HEK293T (cell line): ENCODE data around the gene PLCG1.

ENCODE experiments used
- CTCF ChIA-PET: fragments of 350-600 bp; formaldehyde crosslinking; extraction: SDS; loops from one replicate; lab custom pipeline; 2021; ENCODE audit warnings: antibody characterized with exemption, inconsistent platforms; lab: Yijun Ruan, JAX
- POLR2A ChIA-PET: fragments of 350-600 bp; formaldehyde crosslinking; extraction: SDS; loops from one replicate; lab custom pipeline; 2020; ENCODE audit warnings: antibody characterized with exemption, inconsistent platforms; lab: Yijun Ruan, JAX
- DNase-seq: peaks from one replicate; pipeline ENCODE4 v3.0.0; 2012; ENCODE audit warnings: mixed read lengths; ENCODE audit errors: extremely low spot score
- ARNT ChIP-seq: fragments of 450-650 bp; IDR thresholded peaks from 2 replicates; pipeline ENCODE4 v1.6.1; 2017; ENCODE audit warnings: mild to moderate bottlenecking
- BHLHE40 ChIP-seq: fragments of 450-650 bp; IDR thresholded peaks from 2 replicates; pipeline ENCODE4 v1.6.1; 2016; ENCODE audit warnings: mild to moderate bottlenecking, moderate library complexity, borderline replicate concordance
- CTBP1 ChIP-seq: fragments of 450-650 bp; IDR thresholded peaks from 2 replicates; pipeline ENCODE4 v1.6.1; 2016; ENCODE audit warnings: borderline replicate concordance
- ELF4 ChIP-seq: fragments of 450-650 bp; IDR thresholded peaks from 2 replicates; pipeline ENCODE4 v1.6.1; 2017; ENCODE audit warnings: antibody characterized with exemption
- FOXA1 ChIP-seq: fragments of 450-650 bp; IDR thresholded peaks from 2 replicates; pipeline ENCODE4 v1.6.1; 2016; ENCODE audit warnings: mild to moderate bottlenecking
- FOXK2 ChIP-seq: fragments of 450-650 bp; IDR thresholded peaks from 2 replicates; pipeline ENCODE4 v1.6.1; 2016; ENCODE audit warnings: mild to moderate bottlenecking
- FOXM1 ChIP-seq: fragments of 450-650 bp; IDR thresholded peaks from 2 replicates; pipeline ENCODE4 v1.6.1; 2017; ENCODE audit warnings: mild to moderate bottlenecking, borderline replicate concordance
- HDGF ChIP-seq: fragments of 450-650 bp; IDR thresholded peaks from 2 replicates; pipeline ENCODE4 v1.6.1; 2017; ENCODE audit warnings: antibody characterized with exemption, borderline replicate concordance
- L3MBTL2 ChIP-seq: fragments of 450-650 bp; conservative IDR thresholded peaks from 2 replicates; pipeline ENCODE4 v1.6.1; 2016; ENCODE audit warnings: mild to moderate bottlenecking
- LEF1 ChIP-seq: fragments of 450-650 bp; IDR thresholded peaks from 2 replicates; pipeline ENCODE4 v1.6.1; 2017; ENCODE audit warnings: mild to moderate bottlenecking, borderline replicate concordance
- NFRKB ChIP-seq: fragments of 450-650 bp; IDR thresholded peaks from 2 replicates; pipeline ENCODE4 v1.6.1; 2016; ENCODE audit warnings: mild to moderate bottlenecking, moderate library complexity
- SP1 ChIP-seq: fragments of 450-650 bp; IDR thresholded peaks from 2 replicates; pipeline ENCODE4 v1.6.1; 2017
- SUZ12 ChIP-seq: fragments of 450-650 bp; IDR thresholded peaks from 2 replicates; pipeline ENCODE4 v1.6.1; 2016; ENCODE audit warnings: mild to moderate bottlenecking
- TARDBP ChIP-seq: fragments of 450-650 bp; IDR thresholded peaks from 2 replicates; pipeline ENCODE4 v1.6.1; 2016
- ZNF384 ChIP-seq: fragments of 450-650 bp; IDR thresholded peaks from 2 replicates; pipeline ENCODE4 v1.6.1; 2016
- TF ChIP-seq, protein P1 (sequence below): fragments of 450-650 bp; IDR thresholded peaks from 2 replicates; pipeline ENCODE4 v1.6.1; 2016

The PLCG1 gene

DNA sequence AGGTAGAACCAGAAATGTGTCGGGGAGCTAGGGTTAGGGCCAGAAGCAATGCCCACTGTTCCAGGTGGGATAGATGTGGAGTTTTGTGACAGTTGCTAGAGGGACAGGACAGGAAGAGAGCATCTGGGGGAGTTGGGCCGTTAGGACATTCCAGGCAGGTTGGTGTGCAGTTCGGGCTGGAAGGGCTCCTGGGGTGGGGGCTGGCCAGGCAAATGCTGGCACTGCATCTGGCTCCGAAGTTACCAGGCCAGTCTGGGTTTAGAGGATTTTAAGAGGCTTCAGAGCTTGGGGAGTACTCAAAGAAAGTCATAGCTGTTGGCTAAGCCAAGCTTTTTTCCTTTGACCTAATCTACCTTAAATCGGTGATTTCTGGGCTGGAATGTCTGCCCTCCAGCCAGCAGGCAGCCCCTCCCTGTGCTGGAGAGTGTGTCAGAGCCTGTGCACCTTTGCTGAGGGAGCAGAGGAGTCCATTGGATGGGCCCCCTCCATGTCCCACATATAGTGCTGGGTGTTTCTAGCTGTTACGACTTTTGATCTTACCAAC is 20.8 kb downstream of the PLCG1 start:
- no peak for DNase-seq
- TF ChIP-seq FOXK2: no peak
- TF ChIP-seq SP1: no peak
- TF ChIP-seq FOXA1: no peak
- no peak for TF ChIP-seq L3MBTL2
- no peak for TF ChIP-seq TARDBP
- TF ChIP-seq SUZ12: no peak
- no peak for TF ChIP-seq ELF4
- no peak for TF ChIP-seq LEF1
- TF ChIP-seq, protein P1, sequence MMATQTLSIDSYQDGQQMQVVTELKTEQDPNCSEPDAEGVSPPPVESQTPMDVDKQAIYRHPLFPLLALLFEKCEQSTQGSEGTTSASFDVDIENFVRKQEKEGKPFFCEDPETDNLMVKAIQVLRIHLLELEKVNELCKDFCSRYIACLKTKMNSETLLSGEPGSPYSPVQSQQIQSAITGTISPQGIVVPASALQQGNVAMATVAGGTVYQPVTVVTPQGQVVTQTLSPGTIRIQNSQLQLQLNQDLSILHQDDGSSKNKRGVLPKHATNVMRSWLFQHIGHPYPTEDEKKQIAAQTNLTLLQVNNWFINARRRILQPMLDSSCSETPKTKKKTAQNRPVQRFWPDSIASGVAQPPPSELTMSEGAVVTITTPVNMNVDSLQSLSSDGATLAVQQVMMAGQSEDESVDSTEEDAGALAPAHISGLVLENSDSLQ: no peak
- TF ChIP-seq HDGF: no peak
- no peak for TF ChIP-seq ZNF384
- TF ChIP-seq FOXM1: no peak
- TF ChIP-seq CTBP1: no peak
- no peak for TF ChIP-seq NFRKB
- no peak for TF ChIP-seq BHLHE40
- no peak for TF ChIP-seq ARNT
- ChIA-PET POLR2A (interaction anchor here (1.3 kb wide), 1 partner anchor 21 kb away, joined by 3 read pairs; the partner anchor contains the start of gene PLCG1), CTCF (interaction anchor here (0.6 to 0.8 kb wide), 2 partner anchors 15 to 22 kb away, joined by 3 read pairs; no protein-coding TSS in a partner anchor)

DNA sequence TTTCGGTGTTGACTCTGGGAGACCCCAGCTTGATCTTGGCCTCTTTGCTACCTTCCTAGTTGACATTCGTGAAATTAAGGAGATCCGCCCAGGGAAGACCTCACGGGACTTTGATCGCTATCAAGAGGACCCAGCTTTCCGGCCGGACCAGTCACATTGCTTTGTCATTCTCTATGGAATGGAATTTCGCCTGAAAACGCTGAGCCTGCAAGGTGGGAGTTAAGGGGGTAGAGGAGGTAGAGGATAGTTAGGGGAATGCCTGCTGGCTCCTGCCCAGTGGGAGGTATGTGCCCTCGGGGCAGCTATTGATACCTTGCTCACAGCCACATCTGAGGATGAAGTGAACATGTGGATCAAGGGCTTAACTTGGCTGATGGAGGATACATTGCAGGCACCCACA is 22.2 kb downstream of the PLCG1 start:
- TF ChIP-seq SUZ12 (no peak), CTBP1 (no peak), ARNT (no peak), LEF1 (no peak), NFRKB (no peak), ZNF384 (no peak), FOXA1 (no peak), ELF4 (no peak), TARDBP (no peak), L3MBTL2 (no peak), BHLHE40 (no peak), SP1 (no peak), FOXK2 (no peak), HDGF (no peak), FOXM1 (no peak)
- TF ChIP-seq, protein P1: no peak
- DNase-seq: no peak
- ChIA-PET CTCF (no interaction called here), POLR2A (interaction anchor here (1.2 kb wide), 1 partner anchor 22 kb away, joined by 3 read pairs; the partner anchor contains the start of gene PLCG1)

DNA sequence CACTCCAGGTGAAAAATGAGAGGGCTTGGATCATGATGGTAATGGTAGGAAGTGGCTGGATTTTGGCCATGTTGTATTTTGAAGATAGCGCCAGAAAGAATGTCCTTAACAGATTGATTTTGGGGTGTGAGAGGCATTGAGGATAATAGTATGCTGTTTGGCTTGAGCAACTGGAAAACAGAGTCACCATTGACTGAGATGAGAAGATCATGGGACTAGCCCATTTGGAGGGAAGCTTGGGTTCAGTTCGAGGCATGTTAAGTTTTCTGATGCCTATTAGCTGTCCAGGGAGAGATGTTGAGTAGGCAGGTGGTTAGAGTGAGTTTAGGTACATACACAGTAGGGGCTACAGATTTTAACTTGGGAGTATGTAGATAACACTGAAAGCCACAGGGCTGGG is 23.3 kb downstream of the PLCG1 start:
- ChIA-PET CTCF (no interaction called here), POLR2A (interaction anchor here (1.2 kb wide), 1 partner anchor 23 kb away, joined by 3 read pairs; the partner anchor contains the start of gene PLCG1)
- no peak for TF ChIP-seq ELF4
- TF ChIP-seq BHLHE40: no peak
- TF ChIP-seq SP1: no peak
- TF ChIP-seq SUZ12: no peak
- no peak for TF ChIP-seq ARNT
- TF ChIP-seq L3MBTL2: no peak
- no peak for TF ChIP-seq NFRKB
- no peak for TF ChIP-seq HDGF
- no peak for TF ChIP-seq FOXA1
- TF ChIP-seq LEF1: no peak
- no peak for TF ChIP-seq CTBP1
- TF ChIP-seq FOXM1: no peak
- TF ChIP-seq ZNF384: no peak
- TF ChIP-seq TARDBP: no peak
- no peak for DNase-seq

DNA sequence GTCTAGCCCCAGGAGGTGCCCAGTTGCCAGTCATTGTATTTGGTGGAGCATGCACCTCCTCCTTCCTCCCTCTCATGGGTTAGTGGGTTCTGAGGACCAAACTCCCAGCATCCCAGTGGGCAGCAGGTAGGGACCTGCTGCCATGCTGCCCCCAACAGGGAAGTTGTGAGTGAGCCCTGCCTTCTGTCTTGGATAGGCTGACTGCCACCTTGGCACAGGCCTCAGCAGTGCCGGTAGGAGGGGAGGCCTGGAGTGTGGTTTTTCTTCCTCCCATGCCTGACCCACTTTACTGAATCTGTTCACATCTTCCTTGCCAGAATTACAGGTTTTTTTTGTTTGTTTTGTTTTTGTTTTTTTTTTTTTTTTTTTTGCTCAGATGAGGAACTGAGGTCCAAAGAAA is 24.5 kb downstream of the PLCG1 start:
- DNase-seq: no peak
- POLR2A ChIA-PET: no interaction called here
- CTCF ChIA-PET: no interaction called here
- no peak for TF ChIP-seq LEF1
- no peak for TF ChIP-seq FOXA1

DNA sequence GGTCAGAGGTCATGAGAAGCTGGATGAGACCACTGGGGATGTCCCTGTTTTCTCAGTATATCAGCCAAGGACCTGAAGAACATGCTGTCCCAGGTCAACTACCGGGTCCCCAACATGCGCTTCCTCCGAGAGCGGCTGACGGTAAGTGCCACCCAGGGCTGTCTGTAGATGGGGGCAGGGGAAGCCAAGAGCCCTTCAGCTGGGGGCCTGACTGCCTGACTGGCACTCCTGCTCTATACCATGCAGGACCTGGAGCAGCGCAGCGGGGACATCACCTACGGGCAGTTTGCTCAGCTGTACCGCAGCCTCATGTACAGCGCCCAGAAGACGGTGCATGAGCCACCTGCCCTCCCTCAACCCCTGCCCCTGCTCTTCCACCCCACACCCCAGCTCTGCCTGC is 25.1 kb downstream of the PLCG1 start:
- DNase-seq: no peak
- ChIA-PET POLR2A (no interaction called here), CTCF (interaction anchor here (0.7 to 1.0 kb wide), 2 partner anchors 8 to 9 kb away, joined by 3 read pairs; no protein-coding TSS in a partner anchor)
- TF ChIP-seq FOXM1 (no peak), SP1 (no peak), FOXK2 (no peak), ARNT (no peak), HDGF (no peak), TARDBP (no peak), ZNF384 (no peak), FOXA1 (no peak), NFRKB (no peak), CTBP1 (no peak), ELF4 (no peak), LEF1 (no peak), L3MBTL2 (no peak), SUZ12 (no peak), BHLHE40 (no peak)
- TF ChIP-seq, protein P1: no peak

DNA sequence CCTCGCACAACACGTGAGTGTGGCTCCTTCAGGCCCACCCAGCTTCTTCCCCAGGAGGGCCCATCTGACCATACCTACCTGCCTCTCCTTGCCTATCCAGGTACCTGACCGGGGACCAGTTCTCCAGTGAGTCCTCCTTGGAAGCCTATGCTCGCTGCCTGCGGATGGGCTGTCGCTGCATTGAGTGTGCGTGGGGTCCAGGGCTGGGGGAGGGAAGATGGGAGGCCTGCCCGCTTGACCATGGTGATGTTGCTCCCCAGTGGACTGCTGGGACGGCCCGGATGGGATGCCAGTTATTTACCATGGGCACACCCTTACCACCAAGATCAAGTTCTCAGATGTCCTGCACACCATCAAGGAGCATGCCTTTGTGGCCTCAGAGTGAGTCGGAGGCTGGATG is 26.5 kb downstream of the PLCG1 start:
- no peak for TF ChIP-seq FOXA1
- TF ChIP-seq LEF1: no peak
- TF ChIP-seq SUZ12: no peak
- CTCF ChIA-PET: interaction anchor here (1.1 kb wide), 1 partner anchor 9 kb away, joined by 4 read pairs; no protein-coding TSS in a partner anchor
- no peak for DNase-seq
- POLR2A ChIA-PET: no interaction called here
